ENCODE data around the gene NANOS3.

The NANOS3 gene

GRCh38 chr19:13894552-13894951, 17.6 kb downstream of the NANOS3 start:
- no peak for DNase-seq (ENCODE audit: low read depth)

DNA sequence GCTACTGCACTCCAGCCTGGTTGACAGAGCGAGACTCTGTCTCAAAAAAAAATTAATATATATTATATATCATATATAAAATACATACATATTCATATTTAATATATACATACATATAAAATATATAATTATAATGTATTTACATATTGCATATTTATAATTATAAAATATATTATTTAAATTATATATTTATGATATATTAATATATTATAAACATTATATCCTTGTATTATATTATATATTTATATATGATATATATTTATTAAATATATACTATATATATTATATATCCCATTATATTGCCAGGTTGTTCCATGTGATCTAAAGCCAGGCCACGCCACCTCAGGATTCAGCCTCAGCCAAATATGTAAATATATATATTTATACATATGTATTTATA, 19.3 kb downstream of the NANOS3 start:
- no peak for DNase-seq (ENCODE audit: low read depth)
- no peak for TF ChIP-seq CTCF (IDR thresholded peaks at IDR 0.05; ENCODE audit: low read depth, low read length, missing control alignments)
- in situ Hi-C loops (cut with HindIII; ENCODE audit: low sequenced_read_pairs), result no loop called here
- H3K4me3 ChIP-seq (ENCODE audit: low read depth, low read length), result no peak overlapping the region

More at GRCh38 chr19:13894552-13894951, 17.6 kb downstream of the NANOS3 start:
- no peak for TF ChIP-seq CTCF (IDR thresholded peaks at IDR 0.05; ENCODE audit: low read depth, low read length, missing control alignments)
- in situ Hi-C loops (cut with HindIII; ENCODE audit: low sequenced_read_pairs), result no loop called here
- no peak overlapping the region for H3K4me3 ChIP-seq (ENCODE audit: low read depth, low read length)

GRCh38 chr19:13899393-13899792, 22.5 kb downstream of the NANOS3 start:
- no peak overlapping the region for H3K4me3 ChIP-seq (ENCODE audit: low read depth, low read length)
- DNase-seq (ENCODE audit: low read depth), result no peak
- TF ChIP-seq CTCF (IDR thresholded peaks at IDR 0.05; ENCODE audit: low read depth, low read length, missing control alignments), result no peak
- in situ Hi-C loops (cut with HindIII; ENCODE audit: low sequenced_read_pairs), result no loop called here

DNA sequence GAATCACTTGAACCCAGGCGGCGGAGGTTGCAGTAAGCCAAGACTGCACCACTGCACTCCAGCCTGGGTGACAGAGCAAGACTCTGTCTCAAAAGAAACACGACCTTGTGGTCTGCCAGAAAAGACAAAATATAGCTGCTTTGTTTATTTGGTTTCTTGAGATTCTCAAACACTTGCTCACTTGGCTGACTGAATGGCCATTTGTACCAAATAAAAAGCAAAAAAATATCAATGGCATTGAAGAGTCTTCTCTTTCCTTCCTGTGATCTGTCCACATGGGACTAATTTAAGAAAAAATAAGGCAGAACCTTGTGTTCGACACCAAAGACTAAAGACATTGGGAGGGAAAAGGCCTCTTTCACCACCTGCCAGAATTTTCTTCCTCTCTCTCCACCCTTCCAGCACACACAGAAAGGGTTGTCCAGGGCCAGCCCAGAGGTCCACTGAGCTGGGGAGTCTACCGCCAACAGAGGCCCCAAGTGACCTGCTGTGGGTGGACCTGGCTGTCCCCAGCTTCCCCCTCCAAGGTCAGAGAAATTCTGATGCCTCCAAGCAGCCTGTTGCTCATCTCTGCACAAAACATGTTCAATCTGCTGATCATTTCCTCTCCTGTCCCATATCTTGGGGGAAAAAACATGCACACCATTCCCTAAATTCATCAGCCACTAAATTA, 23.1 kb downstream of the NANOS3 start:
- H3K4me3 ChIP-seq (ENCODE audit: low read depth, low read length), result no peak overlapping the region
- in situ Hi-C loops (cut with HindIII; ENCODE audit: low sequenced_read_pairs), result no loop called here
- no peak for DNase-seq (ENCODE audit: low read depth)
- TF ChIP-seq CTCF (IDR thresholded peaks at IDR 0.05; ENCODE audit: low read depth, low read length, missing control alignments), result no peak

- no peak for DNase-seq (ENCODE audit: low read depth)
- in situ Hi-C loops (cut with HindIII; ENCODE audit: low sequenced_read_pairs), result no loop called here
- H3K4me3 ChIP-seq (ENCODE audit: low read depth, low read length), result no peak overlapping the region
- TF ChIP-seq CTCF (IDR thresholded peaks at IDR 0.05; ENCODE audit: low read depth, low read length, missing control alignments), result peak; percentile 28
Observed at GRCh38 chr19:13902993-13903555, 26.1 kb downstream of the NANOS3 start.

DNA sequence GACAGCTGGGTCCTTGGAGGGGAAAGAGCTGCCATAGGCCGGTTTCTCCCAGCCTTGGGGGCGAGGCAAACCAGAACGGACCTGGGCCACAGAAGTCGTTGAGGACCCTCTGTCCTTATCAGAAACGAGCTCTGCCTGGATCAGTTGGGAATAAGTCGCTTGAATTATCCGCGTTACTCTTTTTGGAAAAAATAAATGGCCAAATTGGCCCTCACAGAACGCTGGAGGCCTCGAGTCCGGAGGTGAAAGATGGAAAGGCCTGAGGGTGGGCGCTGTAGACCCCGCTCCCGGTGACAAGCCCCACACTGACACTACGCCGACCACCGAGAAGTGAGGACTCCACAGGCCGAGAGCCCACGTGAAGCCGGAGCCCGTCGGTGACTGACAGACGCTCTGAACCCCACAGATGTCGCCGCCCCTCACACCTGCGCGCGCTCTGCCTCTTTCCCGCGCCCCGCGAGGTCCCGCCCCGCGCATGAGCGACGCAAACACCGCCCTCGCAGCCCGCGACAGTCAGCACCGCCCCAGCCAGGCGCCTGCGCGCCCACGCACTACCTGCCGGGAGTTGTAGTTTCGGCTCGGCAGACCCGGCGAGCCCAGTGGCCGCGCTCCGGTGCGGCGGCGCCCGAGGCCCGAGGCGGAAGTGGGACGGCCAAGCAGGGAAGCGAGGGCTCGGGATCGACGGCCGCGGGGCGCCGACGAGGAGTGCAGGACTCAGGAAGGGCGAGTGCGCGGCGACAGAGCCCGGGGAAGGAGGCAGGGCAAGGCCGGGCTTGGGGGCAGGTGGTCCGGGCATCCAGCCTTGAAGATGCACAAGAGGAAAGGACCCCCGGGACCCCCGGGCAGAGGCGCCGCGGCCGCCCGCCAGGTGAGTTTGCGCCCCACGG, 28.9 kb downstream of the NANOS3 start, which contains the start of the genes BRME1 and CC2D1A:
Gene BRME1, minus strand, starts transcription at position 484 of the 887 bp plus-strand sequence. CDS start 1,225 bp downstream, outside the sequence.
Gene CC2D1A, plus strand, starts transcription at position 568 of the 887 bp plus-strand sequence. Its CDS starts 241 bp downstream, at position 809.
- peak; percentile 3 for TF ChIP-seq CTCF (IDR thresholded peaks at IDR 0.05; ENCODE audit: low read depth, low read length, missing control alignments)
- DNase-seq (ENCODE audit: low read depth), result peak; percentile 33
- peak within 1 kb of the TSS; percentile 81 for H3K4me3 ChIP-seq (ENCODE audit: low read depth, low read length)
- in situ Hi-C loops (cut with HindIII; ENCODE audit: low sequenced_read_pairs), result no loop called here

Measured in astrocyte of the cerebellum (primary cell).